Esophagus muscularis mucosa (tissue), 3 donors: ENCODE measurements around the gene MAP3K4.

ENCODE experiments used
- EP300 ChIP-seq: sonication (generic); formaldehyde crosslinking; IDR thresholded peaks from one replicate; pipeline ENCODE4 v1.6.1; 2017; ENCODE audit warnings: antibody characterized with exemption
- TF ChIP-seq, protein P1 (sequence below), 3 experiments: fragments of 200-600 bp in 2 of 3; fragments of 450-650 bp in 1 of 3; sonication (generic) in 2 of 3; IDR thresholded peaks; one replicate each; pipeline ENCODE4 v1.5.1; 2017 to 2019; ENCODE audit warnings: antibody characterized with exemption in 3 of 3, mild to moderate bottlenecking in 2 of 3, moderate library complexity in 1 of 3

DNA sequence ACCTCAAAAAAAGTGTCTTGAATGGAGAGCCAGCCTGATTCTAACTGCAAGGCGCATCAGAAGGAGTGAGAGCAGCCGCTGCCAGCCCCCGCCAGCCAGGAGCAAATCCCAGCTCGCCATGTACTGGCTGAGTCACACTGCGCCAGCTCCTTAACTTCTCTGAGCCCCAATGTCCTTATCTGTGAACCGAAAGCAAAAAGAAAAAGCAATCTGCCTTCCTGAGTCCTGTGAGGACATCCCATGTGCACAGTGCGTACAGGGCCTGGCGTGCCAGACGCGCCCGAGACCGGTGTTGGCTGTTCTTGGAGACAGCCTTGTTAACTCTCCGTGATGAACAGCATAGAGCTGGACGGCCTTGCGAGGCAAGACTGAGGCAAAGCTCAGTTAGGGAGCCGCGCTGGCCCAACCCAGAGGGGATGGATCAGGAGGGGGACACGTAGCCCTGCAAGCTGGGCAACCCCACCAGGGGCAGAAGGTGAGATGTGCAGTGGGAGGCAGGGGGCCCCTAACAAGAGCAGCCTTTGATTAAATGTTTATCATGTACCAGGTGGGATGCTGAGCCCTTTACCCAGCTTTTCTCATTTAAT is 159.6 kb downstream of the MAP3K4 start:
- TF ChIP-seq, protein P1, sequence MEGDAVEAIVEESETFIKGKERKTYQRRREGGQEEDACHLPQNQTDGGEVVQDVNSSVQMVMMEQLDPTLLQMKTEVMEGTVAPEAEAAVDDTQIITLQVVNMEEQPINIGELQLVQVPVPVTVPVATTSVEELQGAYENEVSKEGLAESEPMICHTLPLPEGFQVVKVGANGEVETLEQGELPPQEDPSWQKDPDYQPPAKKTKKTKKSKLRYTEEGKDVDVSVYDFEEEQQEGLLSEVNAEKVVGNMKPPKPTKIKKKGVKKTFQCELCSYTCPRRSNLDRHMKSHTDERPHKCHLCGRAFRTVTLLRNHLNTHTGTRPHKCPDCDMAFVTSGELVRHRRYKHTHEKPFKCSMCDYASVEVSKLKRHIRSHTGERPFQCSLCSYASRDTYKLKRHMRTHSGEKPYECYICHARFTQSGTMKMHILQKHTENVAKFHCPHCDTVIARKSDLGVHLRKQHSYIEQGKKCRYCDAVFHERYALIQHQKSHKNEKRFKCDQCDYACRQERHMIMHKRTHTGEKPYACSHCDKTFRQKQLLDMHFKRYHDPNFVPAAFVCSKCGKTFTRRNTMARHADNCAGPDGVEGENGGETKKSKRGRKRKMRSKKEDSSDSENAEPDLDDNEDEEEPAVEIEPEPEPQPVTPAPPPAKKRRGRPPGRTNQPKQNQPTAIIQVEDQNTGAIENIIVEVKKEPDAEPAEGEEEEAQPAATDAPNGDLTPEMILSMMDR (IDR thresholded peaks at IDR 0.05) = no peak
- no peak for TF ChIP-seq EP300
